Kidney epithelial cell (primary cell): ENCODE results near the gene GLYATL2. TPM values are rescaled to one million over a fixed set of nuclear protein-coding genes. Genes with fewer than 3 reads are reported as not detected.

Experiments
- DNase-seq: peaks from one replicate; pipeline ENCODE4 v3.0.0-alpha.2; 2010; ENCODE audit warnings: low read depth
- H3K27me3 ChIP-seq: 2 replicates; pipeline ENCODE4 v1.6.0; 2011; ENCODE audit warnings: low read length; ENCODE audit not compliant: control insufficient read depth, insufficient read depth
- H3K36me3 ChIP-seq: 2 replicates; pipeline ENCODE4 v1.5.1; 2011; ENCODE audit warnings: low read length; ENCODE audit not compliant: control insufficient read depth, insufficient read depth
- H3K4me3 ChIP-seq: 2 replicates; pipeline ENCODE4 v1.5.1; 2011; ENCODE audit warnings: low read depth, mild to moderate bottlenecking, control low read depth, low read length
- total RNA-seq: library from RNA; depleted of rRNA; stranded (reverse); fragments of >200 nt; gene quantifications from 2 replicates; pipeline ENCODE4 v1.2.3, GENCODE V29; 2015
- TF ChIP-seq, protein P1 (sequence below): IDR thresholded peaks from 2 replicates; pipeline ENCODE4 v1.5.1; 2011; ENCODE audit warnings: mild to moderate bottlenecking, moderate library complexity, low read length, control low read depth, inconsistent platforms; ENCODE audit not compliant: insufficient read depth, poor library complexity, severe bottlenecking

GLYATL2 gene
- total RNA-seq, 1 donor from 2014 or later = 0.13 TPM

DNA sequence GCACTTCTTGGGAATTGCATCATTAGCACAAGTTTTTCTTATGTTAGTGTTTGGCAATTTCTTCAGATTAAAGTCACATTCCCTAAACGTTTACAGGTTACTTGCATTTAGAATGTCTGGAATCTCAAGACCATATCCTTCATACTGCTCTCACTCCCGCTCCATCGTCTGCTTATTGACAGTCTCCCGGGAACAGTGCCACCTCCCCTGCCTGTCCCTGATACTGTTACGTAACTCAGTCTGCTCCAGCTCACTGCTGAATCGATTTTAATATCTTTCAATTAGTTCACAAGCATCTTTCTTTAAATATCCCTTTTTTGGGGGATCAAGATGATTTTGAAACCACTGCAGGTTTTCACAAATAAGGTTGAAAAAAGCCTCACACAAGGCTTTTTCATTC, 48.2 kb downstream of the GLYATL2 start:
- Histone ChIP-seq H3K36me3 (no peaks in the 10 kb centered on the region), H3K4me3 (no peak overlapping the region), H3K27me3 (no peaks in the 10 kb centered on the region)
- DNase-seq = no peak
- TF ChIP-seq, protein P1, sequence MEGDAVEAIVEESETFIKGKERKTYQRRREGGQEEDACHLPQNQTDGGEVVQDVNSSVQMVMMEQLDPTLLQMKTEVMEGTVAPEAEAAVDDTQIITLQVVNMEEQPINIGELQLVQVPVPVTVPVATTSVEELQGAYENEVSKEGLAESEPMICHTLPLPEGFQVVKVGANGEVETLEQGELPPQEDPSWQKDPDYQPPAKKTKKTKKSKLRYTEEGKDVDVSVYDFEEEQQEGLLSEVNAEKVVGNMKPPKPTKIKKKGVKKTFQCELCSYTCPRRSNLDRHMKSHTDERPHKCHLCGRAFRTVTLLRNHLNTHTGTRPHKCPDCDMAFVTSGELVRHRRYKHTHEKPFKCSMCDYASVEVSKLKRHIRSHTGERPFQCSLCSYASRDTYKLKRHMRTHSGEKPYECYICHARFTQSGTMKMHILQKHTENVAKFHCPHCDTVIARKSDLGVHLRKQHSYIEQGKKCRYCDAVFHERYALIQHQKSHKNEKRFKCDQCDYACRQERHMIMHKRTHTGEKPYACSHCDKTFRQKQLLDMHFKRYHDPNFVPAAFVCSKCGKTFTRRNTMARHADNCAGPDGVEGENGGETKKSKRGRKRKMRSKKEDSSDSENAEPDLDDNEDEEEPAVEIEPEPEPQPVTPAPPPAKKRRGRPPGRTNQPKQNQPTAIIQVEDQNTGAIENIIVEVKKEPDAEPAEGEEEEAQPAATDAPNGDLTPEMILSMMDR = no peak

DNA sequence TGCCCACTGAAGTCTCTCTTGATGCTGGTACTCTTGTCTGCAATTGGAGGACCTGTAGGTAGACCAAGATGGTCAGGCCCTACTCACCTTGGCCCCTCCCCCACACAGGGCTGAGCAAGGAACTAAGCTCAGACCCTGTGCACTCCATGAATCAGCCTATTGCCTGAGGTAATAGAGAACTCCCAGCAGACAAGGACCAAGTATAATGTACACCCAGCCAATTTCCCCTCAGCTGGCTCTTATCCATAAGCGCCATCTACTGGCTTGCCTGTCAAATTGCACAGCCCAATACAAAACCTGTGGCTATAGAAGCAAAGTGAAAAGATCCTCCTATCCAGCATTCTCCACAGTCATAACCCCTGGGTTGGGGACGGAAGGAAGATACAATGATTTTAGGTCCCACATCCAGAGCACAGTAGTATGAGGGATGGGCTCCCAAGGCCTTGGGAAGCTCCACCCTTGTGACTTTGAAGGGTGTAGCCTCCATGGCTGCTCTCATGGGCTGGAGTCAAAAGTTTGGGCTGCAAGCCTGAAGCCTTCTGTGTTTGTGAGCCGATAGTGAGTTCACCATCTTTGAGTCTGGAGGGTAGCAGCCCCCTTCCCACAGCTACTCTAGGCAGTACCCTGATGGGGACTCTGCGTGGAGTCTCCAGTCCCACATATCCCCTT, 56.0 kb downstream of the GLYATL2 start:
- no peaks in the 10 kb centered on the region for H3K36me3 ChIP-seq
- TF ChIP-seq, protein P1 = peak; percentile 75

DNA sequence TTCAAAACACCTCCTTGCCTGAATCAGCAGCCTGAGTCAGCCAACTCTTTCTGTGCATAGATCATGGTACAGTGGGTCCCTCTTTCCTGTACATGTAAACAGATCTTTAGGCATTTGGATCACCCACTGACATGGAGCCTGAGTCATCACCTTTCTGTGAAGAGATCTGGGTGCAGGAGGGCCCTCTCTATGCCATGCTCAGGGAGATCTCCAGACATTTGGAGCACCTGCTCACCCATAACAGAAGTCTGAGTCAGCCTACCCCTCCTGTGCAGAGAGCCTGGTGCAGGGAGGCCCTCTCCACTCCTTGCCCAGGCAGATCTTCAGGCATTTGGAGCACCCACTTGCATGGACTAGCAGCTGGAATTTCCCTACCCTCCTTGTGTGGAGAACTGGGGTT, 56.6 kb downstream of the GLYATL2 start:
- TF ChIP-seq, protein P1 = no peak
- Histone ChIP-seq H3K4me3 (no peak overlapping the region), H3K27me3 (no peaks in the 10 kb centered on the region), H3K36me3 (no peaks in the 10 kb centered on the region)
- DNase-seq = no peak

More for the DNA sequence above, 56.0 kb downstream of the GLYATL2 start:
- no peak for DNase-seq
- Histone ChIP-seq H3K4me3 (no peak overlapping the region), H3K27me3 (no peaks in the 10 kb centered on the region)

DNA sequence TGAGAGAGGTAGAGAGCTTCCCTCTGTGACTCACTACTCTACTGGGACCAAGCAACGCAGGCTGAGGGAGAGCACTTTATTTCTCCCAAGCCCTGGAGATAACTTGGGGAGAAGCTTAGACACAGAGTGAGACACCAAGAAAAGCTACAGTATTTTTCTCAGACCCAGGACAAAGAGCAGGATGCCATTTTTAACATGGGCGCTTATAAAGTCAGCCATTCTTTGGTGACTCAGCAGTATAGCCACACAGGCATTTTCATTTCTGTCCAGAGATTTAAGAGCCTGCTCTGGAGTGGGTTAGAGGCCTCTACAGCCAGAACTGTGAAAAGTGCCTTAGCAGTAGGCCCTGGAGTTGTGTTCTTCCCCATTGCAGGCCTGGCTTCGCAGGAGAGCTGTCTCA, 57.8 kb downstream of the GLYATL2 start:
- DNase-seq = no peak

DNA sequence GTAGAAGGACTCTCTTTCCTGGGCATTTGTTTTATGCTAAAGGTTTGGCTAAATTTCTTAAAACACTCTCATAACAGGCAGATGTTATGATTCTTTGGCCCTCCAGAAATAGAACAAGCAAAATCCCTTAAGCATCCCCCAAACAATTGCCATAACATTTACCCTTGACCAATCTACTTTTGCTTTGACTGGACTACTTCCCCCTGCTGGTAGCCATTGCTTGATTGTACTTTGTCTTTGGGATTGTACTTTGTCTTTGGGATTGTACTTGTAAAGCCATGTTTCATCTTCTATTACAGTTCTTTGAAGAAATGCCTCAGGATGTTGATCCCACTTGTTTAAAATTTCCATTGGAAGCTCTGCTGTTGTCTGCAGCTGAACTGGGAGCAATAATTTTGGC, 59.5 kb downstream of the GLYATL2 start:
- no peak for DNase-seq
- Histone ChIP-seq H3K27me3 (no peaks in the 10 kb centered on the region), H3K4me3 (no peak overlapping the region), H3K36me3 (no peaks in the 10 kb centered on the region)
- TF ChIP-seq, protein P1 = no peak

More for the DNA sequence above, 57.8 kb downstream of the GLYATL2 start:
- Histone ChIP-seq H3K4me3 (no peak overlapping the region), H3K36me3 (no peaks in the 10 kb centered on the region), H3K27me3 (no peaks in the 10 kb centered on the region)
- TF ChIP-seq, protein P1 = no peak

Other genes starting within 250 kb of the GLYATL2 start
- 0.96 and 1.1 TPM in 2 replicates for gene CNTF, start 222.0 kb downstream of the GLYATL2 start, total RNA-seq
- gene GLYAT, start 112.8 kb downstream of the GLYATL2 start, total RNA-seq = not detected in 2 replicates
- 0.84 and 2.1 TPM in 2 replicates for gene GLYATL1, start 94.8 kb upstream of the GLYATL2 start, total RNA-seq
- not detected in 2 replicates for gene GLYATL1B, start 241.6 kb upstream of the GLYATL2 start, total RNA-seq